Measurements from ENCODE around the gene ARFGEF2. TPM values are rescaled to one million over a fixed set of nuclear protein-coding genes. Genes with fewer than 3 reads are reported as not detected.
"Not testable (repeated sequence)": the region's sequence is repeated elsewhere in the genome, so short reads cannot be mapped to it uniquely, and the experiment has no call there.

The ARFGEF2 gene
- total RNA-seq, 1 donor from 2014 or later: 30.2 TPM

- no peak for DNase-seq
- H3K36me3 Mint-ChIP-seq (ENCODE audit: unreplicated experiment): no peaks in the 10 kb centered on the region
- no peaks in the 10 kb centered on the region for H3K4me1 Mint-ChIP-seq (ENCODE audit: low read depth, unreplicated experiment)
- no peak for TF ChIP-seq CTCF (IDR thresholded peaks at IDR 0.05; ENCODE audit: partially characterized antibody, unreplicated experiment)
- no peak overlapping the region for H3K27ac Mint-ChIP-seq (ENCODE audit: unreplicated experiment)
- no peak overlapping the region for H3K4me3 Mint-ChIP-seq (ENCODE audit: unreplicated experiment)
- H3K9me3 Mint-ChIP-seq (ENCODE audit: unreplicated experiment): no peaks in the 10 kb centered on the region
- no peaks in the 10 kb centered on the region for H3K27me3 Mint-ChIP-seq (ENCODE audit: unreplicated experiment)
These were observed 141.8 kb downstream of the ARFGEF2 start for GRCh38 chr20:49063279-49063678.

GRCh38 chr20:49074521-49074920, 153.0 kb downstream of the ARFGEF2 start:
- H3K4me1 Mint-ChIP-seq (ENCODE audit: low read depth, unreplicated experiment): no peaks in the 10 kb centered on the region
- no peak for DNase-seq
- no peak overlapping the region for H3K4me3 Mint-ChIP-seq (ENCODE audit: unreplicated experiment)
- no peaks in the 10 kb centered on the region for H3K9me3 Mint-ChIP-seq (ENCODE audit: unreplicated experiment)
- TF ChIP-seq CTCF (IDR thresholded peaks at IDR 0.05; ENCODE audit: partially characterized antibody, unreplicated experiment): no peak
- no peaks in the 10 kb centered on the region for H3K27me3 Mint-ChIP-seq (ENCODE audit: unreplicated experiment)
- no peak overlapping the region for H3K27ac Mint-ChIP-seq (ENCODE audit: unreplicated experiment)
- no peaks in the 10 kb centered on the region for H3K36me3 Mint-ChIP-seq (ENCODE audit: unreplicated experiment)

GRCh38 chr20:49078310-49078709, 156.8 kb downstream of the ARFGEF2 start:
- no peak overlapping the region for H3K4me3 Mint-ChIP-seq (ENCODE audit: unreplicated experiment)
- H3K36me3 Mint-ChIP-seq (ENCODE audit: unreplicated experiment): no peaks in the 10 kb centered on the region
- no peak for DNase-seq
- H3K9me3 Mint-ChIP-seq (ENCODE audit: unreplicated experiment): no peaks in the 10 kb centered on the region
- H3K27me3 Mint-ChIP-seq (ENCODE audit: unreplicated experiment): no peaks in the 10 kb centered on the region
- H3K27ac Mint-ChIP-seq (ENCODE audit: unreplicated experiment): no peak overlapping the region
- no peak for TF ChIP-seq CTCF (IDR thresholded peaks at IDR 0.05; ENCODE audit: partially characterized antibody, unreplicated experiment)
- H3K4me1 Mint-ChIP-seq (ENCODE audit: low read depth, unreplicated experiment): no peaks in the 10 kb centered on the region

GRCh38 chr20:49082295-49082694, 160.8 kb downstream of the ARFGEF2 start:
- H3K4me3 Mint-ChIP-seq (ENCODE audit: unreplicated experiment); DNase-seq; H3K36me3 Mint-ChIP-seq (ENCODE audit: unreplicated experiment); H3K9me3 Mint-ChIP-seq (ENCODE audit: unreplicated experiment); H3K27ac Mint-ChIP-seq (ENCODE audit: unreplicated experiment); H3K4me1 Mint-ChIP-seq (ENCODE audit: low read depth, unreplicated experiment); H3K27me3 Mint-ChIP-seq (ENCODE audit: unreplicated experiment): not testable (repeated sequence)

Other genes starting within 250 kb of the ARFGEF2 start
- 235 TPM for gene PREX1, start 93.7 kb upstream of the ARFGEF2 start, total RNA-seq (ENCODE audit: unreplicated experiment)
- gene CSE1L, start 124.6 kb downstream of the ARFGEF2 start, total RNA-seq (ENCODE audit: unreplicated experiment): 66.4 TPM

Data from glutamatergic neuron (in vitro differentiated cells).